ENCODE data around the gene FLNB. TPM values are rescaled to one million over a fixed set of nuclear protein-coding genes. Genes with fewer than 3 reads are reported as not detected.

FLNB gene
- polyA plus RNA-seq, 4 donors, result 137 to 335 (median 205) TPM

DNA sequence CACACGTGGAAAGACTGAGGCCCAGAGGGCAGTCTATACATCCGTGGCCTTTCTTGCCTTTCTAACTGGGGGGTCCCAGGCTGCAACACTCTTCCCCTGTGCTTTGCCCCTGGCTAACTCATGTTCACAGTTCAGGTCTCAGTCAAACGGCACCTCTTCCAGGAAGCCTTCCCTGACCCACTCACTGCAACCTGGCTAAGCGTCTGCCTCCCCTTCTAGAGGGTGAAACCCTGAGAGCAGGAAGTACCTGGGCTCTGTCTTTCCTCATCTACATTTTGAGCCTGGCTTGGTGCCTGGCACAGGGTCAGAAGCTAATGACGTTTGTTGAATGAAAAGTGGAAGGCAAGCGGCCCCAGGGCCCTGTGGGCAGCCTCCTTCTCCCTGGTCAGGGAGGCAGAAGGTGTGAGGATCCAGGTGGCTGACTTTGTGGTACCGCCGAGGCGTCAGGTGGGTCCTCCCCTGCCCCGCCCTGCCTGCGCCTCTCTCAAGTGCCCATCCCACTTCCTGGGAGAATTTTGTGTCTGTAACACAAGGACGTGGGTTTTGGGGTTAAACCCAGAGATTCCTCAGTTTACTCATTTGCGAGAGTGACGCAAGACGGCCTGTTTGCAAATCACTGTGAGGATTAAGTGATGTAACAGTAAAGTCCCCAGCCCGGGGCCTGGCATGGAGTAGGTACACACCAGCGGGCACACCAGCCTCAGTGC lies 170.5 kb downstream of the FLNB start:
- Histone ChIP-seq H3K36me3 (ENCODE audit: control insufficient read depth in 3 of 3, insufficient read depth in 2 of 3, low read depth in 1 of 3, low read length in 3 of 3) (peaks cover 0 to under 1% (median 0%) of the 10 kb centered on the region in 3 donors), H3K27me3 (ENCODE audit: control insufficient read depth in 3 of 3, insufficient read depth in 3 of 3, low read length in 3 of 3) (no peaks in the 10 kb centered on the region), H3K4me3 (ENCODE audit: low read depth in 1 of 3, low read length in 3 of 3) (no peak overlapping the region), H3K27ac (ENCODE audit: low read depth in 1 of 3, low read length in 2 of 3) (no peak overlapping the region), H3K9me3 (ENCODE audit: control insufficient read depth in 2 of 2, insufficient read depth in 1 of 2, low read depth in 1 of 2, low read length in 1 of 2) (no peaks in the 10 kb centered on the region), H3K4me1 (ENCODE audit: control insufficient read depth in 3 of 3, insufficient read depth in 2 of 3, low read depth in 1 of 3, low read length in 2 of 3) (peaks cover 3 to 42% (median 6%) of the 10 kb centered on the region in 3 donors)
- DNase-seq (no peak), FAIRE-seq (no peak)
- 47 to 54% (median 50%) methylated on average over 17 of the region's 17 CpGs for WGBS, 3 donors

GRCh38 chr3:58179235-58180098 lies 171.2 kb downstream of the FLNB start:
- Histone ChIP-seq H3K4me1 (ENCODE audit: control insufficient read depth in 3 of 3, insufficient read depth in 2 of 3, low read depth in 1 of 3, low read length in 2 of 3) (peaks cover 1 to 34% (median 6%) of the 10 kb centered on the region in 3 donors), H3K36me3 (ENCODE audit: control insufficient read depth in 3 of 3, insufficient read depth in 2 of 3, low read depth in 1 of 3, low read length in 3 of 3) (no peaks in the 10 kb centered on the region), H3K27ac (ENCODE audit: low read depth in 1 of 3, low read length in 2 of 3) (no peak overlapping the region), H3K9me3 (ENCODE audit: control insufficient read depth in 2 of 2, insufficient read depth in 1 of 2, low read depth in 1 of 2, low read length in 1 of 2) (no peaks in the 10 kb centered on the region), H3K4me3 (ENCODE audit: low read depth in 1 of 3, low read length in 3 of 3) (no peak overlapping the region), H3K27me3 (ENCODE audit: control insufficient read depth in 3 of 3, insufficient read depth in 3 of 3, low read length in 3 of 3) (no peaks in the 10 kb centered on the region)
- FAIRE-seq, result no peak
- no peak for DNase-seq
- 81 to 92% (median 90%) methylated on average over 13 of the region's 13 CpGs for WGBS, 3 donors

- WGBS, 3 donors, result 85 to 90% (median 86%) methylated on average over 12 of the region's 12 CpGs
- Histone ChIP-seq H3K27me3 (ENCODE audit: control insufficient read depth in 3 of 3, insufficient read depth in 3 of 3, low read length in 3 of 3) (no peaks in the 10 kb centered on the region), H3K4me1 (ENCODE audit: control insufficient read depth in 3 of 3, insufficient read depth in 2 of 3, low read depth in 1 of 3, low read length in 2 of 3) (peaks cover 0 to 26% (median 6%) of the 10 kb centered on the region in 3 donors), H3K4me3 (ENCODE audit: low read depth in 1 of 3, low read length in 3 of 3) (no peak overlapping the region), H3K9me3 (ENCODE audit: control insufficient read depth in 2 of 2, insufficient read depth in 1 of 2, low read depth in 1 of 2, low read length in 1 of 2) (no peaks in the 10 kb centered on the region), H3K36me3 (ENCODE audit: control insufficient read depth in 3 of 3, insufficient read depth in 2 of 3, low read depth in 1 of 3, low read length in 3 of 3) (no peaks in the 10 kb centered on the region), H3K27ac (ENCODE audit: low read depth in 1 of 3, low read length in 2 of 3) (no peak overlapping the region)
- DNase-seq (no peak), FAIRE-seq (no peak)
Observed at GRCh38 chr3:58180099-58180880, 172.1 kb downstream of the FLNB start.

DNA sequence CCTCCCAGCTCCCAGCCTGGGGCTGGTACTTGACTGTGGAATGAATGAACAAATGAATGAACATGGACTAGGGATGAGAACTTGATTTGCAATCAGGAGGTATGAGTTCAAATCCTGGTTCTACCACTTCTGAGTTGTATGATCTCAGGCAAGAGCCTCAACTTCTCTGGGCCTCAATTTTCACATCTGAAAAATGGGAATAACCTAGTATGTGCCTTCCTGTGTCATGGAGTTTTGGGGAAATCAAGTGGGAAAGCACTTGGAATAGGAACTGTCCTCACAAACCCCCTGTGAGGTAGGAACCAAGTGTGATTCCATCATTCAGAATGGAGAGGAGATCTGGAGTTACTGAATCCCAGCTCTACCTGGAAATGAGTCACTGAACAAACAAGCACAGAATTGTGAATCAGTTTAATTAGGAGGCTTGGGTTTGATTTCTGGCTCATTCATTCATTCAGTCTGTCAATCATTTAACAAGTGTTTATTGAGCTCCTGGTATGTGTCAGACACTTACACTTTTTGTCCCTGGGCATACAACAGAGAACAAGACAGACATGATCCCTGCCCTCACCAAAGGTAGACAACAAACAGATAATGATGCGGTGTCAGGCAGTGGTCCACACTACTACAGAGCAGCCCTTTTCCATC lies 172.8 kb downstream of the FLNB start:
- no peaks in the 10 kb centered on the region for H3K9me3 ChIP-seq (ENCODE audit: control insufficient read depth in 2 of 2, insufficient read depth in 1 of 2, low read depth in 1 of 2, low read length in 1 of 2)
- FAIRE-seq (no peak), DNase-seq (peak in 1 of 2 donors; percentile 69)
- H3K27ac ChIP-seq (ENCODE audit: low read depth in 1 of 3, low read length in 2 of 3), result no peak overlapping the region
- H3K36me3 ChIP-seq (ENCODE audit: control insufficient read depth in 3 of 3, insufficient read depth in 2 of 3, low read depth in 1 of 3, low read length in 3 of 3), result no peaks in the 10 kb centered on the region
- peaks cover 0 to 19% (median under 1%) of the 10 kb centered on the region in 3 donors for H3K4me1 ChIP-seq (ENCODE audit: control insufficient read depth in 3 of 3, insufficient read depth in 2 of 3, low read depth in 1 of 3, low read length in 2 of 3)
- 74 to 84% (median 79%) methylated on average over 1 of the region's 1 CpG for WGBS, 3 donors
- H3K4me3 ChIP-seq (ENCODE audit: low read depth in 1 of 3, low read length in 3 of 3), result no peak overlapping the region
- H3K27me3 ChIP-seq (ENCODE audit: control insufficient read depth in 3 of 3, insufficient read depth in 3 of 3, low read length in 3 of 3), result no peaks in the 10 kb centered on the region

- H3K9me3 ChIP-seq (ENCODE audit: control insufficient read depth in 2 of 2, insufficient read depth in 1 of 2, low read depth in 1 of 2, low read length in 1 of 2), result no peaks in the 10 kb centered on the region
- FAIRE-seq (no peak), DNase-seq (no peak)
- H3K4me3 ChIP-seq (ENCODE audit: low read depth in 1 of 3, low read length in 3 of 3), result no peak overlapping the region
- H3K27me3 ChIP-seq (ENCODE audit: control insufficient read depth in 3 of 3, insufficient read depth in 3 of 3, low read length in 3 of 3), result no peaks in the 10 kb centered on the region
- whole genome bisulfite sequencing, 3 donors, result 70 to 100% (median 85%) methylated on average over 1 of the region's 1 CpG
- H3K36me3 ChIP-seq (ENCODE audit: control insufficient read depth in 3 of 3, insufficient read depth in 2 of 3, low read depth in 1 of 3, low read length in 3 of 3), result no peaks in the 10 kb centered on the region
- H3K27ac ChIP-seq (ENCODE audit: low read depth in 1 of 3, low read length in 2 of 3), result no peak overlapping the region
- no peaks in the 10 kb centered on the region for H3K4me1 ChIP-seq (ENCODE audit: control insufficient read depth in 3 of 3, insufficient read depth in 2 of 3, low read depth in 1 of 3, low read length in 2 of 3)
Observed at GRCh38 chr3:58183221-58183620, 175.0 kb downstream of the FLNB start.

GRCh38 chr3:58183891-58184290 lies 175.7 kb downstream of the FLNB start:
- no peak for DNase-seq
- WGBS, 3 donors, result 80 to 90% (median 86%) methylated on average over 12 of the region's 12 CpGs
- Histone ChIP-seq H3K4me3 (ENCODE audit: low read depth in 1 of 3, low read length in 3 of 3) (no peak overlapping the region), H3K27me3 (ENCODE audit: control insufficient read depth in 3 of 3, insufficient read depth in 3 of 3, low read length in 3 of 3) (no peaks in the 10 kb centered on the region), H3K27ac (ENCODE audit: low read depth in 1 of 3, low read length in 2 of 3) (no peak overlapping the region), H3K4me1 (ENCODE audit: control insufficient read depth in 3 of 3, insufficient read depth in 2 of 3, low read depth in 1 of 3, low read length in 2 of 3) (no peaks in the 10 kb centered on the region), H3K36me3 (ENCODE audit: control insufficient read depth in 3 of 3, insufficient read depth in 2 of 3, low read depth in 1 of 3, low read length in 3 of 3) (no peaks in the 10 kb centered on the region), H3K9me3 (ENCODE audit: control insufficient read depth in 2 of 2, insufficient read depth in 1 of 2, low read depth in 1 of 2, low read length in 1 of 2) (no peaks in the 10 kb centered on the region)
- FAIRE-seq, result no peak

DNA sequence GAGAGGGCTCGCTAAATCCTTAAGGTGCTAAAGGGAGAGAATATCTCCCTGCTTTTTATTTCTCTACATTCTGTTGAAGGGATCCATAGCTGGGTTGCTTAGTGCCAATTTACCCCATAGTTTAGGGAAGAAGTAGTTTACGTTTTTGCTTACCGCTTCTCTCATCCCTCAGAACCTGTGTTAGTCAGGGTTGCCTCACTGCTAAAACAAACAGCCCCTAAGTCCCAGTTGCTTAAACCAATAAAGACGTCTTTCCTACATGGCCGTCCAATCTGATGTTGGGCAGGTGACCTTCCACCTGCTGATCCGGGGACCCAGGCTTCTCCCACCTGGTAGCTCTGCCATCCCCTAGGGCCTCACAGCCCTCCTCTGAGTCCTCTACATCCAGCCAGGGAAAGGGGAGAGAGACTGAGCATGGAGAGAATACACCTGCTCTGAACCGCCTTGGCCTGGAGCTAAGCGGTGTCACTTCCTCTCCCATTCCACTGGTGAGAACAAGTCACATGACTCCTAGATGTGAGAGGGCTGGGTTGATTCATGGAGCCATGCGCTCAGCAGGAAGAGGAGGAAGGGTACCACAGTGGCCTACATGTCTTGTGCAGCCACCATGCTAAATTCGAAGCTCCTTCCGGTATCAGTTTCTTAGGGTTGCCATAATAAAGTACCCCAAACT lies 176.2 kb downstream of the FLNB start:
- no peak for FAIRE-seq
- no peaks in the 10 kb centered on the region for H3K36me3 ChIP-seq (ENCODE audit: control insufficient read depth in 3 of 3, insufficient read depth in 2 of 3, low read depth in 1 of 3, low read length in 3 of 3)
- H3K4me3 ChIP-seq (ENCODE audit: low read depth in 1 of 3, low read length in 3 of 3), result no peak overlapping the region
- H3K4me1 ChIP-seq (ENCODE audit: control insufficient read depth in 3 of 3, insufficient read depth in 2 of 3, low read depth in 1 of 3, low read length in 2 of 3), result no peaks in the 10 kb centered on the region
- H3K27ac ChIP-seq (ENCODE audit: low read depth in 1 of 3, low read length in 2 of 3), result no peak overlapping the region
- H3K27me3 ChIP-seq (ENCODE audit: control insufficient read depth in 3 of 3, insufficient read depth in 3 of 3, low read length in 3 of 3), result no peaks in the 10 kb centered on the region
- 90 to 93% (median 91%) methylated on average over 11 of the region's 11 CpGs for WGBS, 3 donors
- no peaks in the 10 kb centered on the region for H3K9me3 ChIP-seq (ENCODE audit: control insufficient read depth in 2 of 2, insufficient read depth in 1 of 2, low read depth in 1 of 2, low read length in 1 of 2)
- no peak for DNase-seq
